ENCODE results near the gene COX6A1. TPM values are rescaled to one million over a fixed set of nuclear protein-coding genes. Genes with fewer than 3 reads are reported as not detected.

Gene COX6A1
- total and polyA plus RNA-seq, 7 donors = 34.4 to 211 (median 52.6) TPM

DNA sequence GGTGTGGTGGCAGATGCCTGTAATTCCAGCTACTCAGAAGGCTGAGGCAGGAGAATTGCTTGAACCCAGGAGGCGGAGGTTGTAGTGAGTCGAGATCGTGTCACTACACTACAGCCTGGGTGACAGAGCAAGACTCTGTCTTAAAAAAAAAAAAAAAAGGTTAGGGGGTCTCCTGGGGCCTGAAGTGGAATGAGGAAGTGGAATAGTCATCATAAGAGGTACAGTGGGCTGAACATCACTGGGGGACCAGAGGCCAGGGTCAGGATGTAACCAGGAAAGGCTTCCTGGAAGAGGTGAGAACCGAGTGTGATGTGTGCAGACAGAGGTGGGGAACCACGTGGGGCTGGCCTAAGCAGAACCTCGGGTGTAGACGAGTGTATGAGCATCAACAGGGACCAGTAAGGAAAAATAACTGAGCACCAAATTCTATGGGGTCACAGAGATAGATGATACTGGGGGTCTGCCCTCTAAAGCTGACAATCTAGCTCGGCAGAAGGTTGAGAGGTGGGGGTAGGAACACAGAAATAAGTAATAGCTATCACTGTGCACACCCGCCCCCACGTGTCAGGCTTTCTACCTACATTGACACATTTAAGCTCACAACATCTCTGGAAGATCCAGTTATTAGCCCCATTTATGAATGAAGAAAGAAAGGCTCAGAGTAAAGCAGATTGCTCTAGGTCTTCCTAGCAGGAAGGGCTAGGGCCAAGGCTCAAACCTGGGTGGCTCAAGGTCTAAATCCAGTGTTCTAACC is 5.0 kb upstream of the COX6A1 start:
- Histone ChIP-seq H3K4me1 (no peaks in the 10 kb centered on the region), H3K36me3 (ENCODE audit: insufficient read depth in 1 of 2, low read depth in 1 of 2) (no peaks in the 10 kb centered on the region), H3K27ac (no peak overlapping the region), H3K27me3 (ENCODE audit: insufficient read depth in 3 of 3, low read length in 2 of 3) (peaks cover 0 to 4% (median 0%) of the 10 kb centered on the region in 3 donors), H3K9me3 (no peaks in the 10 kb centered on the region), H3K4me3 (no peak overlapping the region)
- TF ChIP-seq, protein P1, sequence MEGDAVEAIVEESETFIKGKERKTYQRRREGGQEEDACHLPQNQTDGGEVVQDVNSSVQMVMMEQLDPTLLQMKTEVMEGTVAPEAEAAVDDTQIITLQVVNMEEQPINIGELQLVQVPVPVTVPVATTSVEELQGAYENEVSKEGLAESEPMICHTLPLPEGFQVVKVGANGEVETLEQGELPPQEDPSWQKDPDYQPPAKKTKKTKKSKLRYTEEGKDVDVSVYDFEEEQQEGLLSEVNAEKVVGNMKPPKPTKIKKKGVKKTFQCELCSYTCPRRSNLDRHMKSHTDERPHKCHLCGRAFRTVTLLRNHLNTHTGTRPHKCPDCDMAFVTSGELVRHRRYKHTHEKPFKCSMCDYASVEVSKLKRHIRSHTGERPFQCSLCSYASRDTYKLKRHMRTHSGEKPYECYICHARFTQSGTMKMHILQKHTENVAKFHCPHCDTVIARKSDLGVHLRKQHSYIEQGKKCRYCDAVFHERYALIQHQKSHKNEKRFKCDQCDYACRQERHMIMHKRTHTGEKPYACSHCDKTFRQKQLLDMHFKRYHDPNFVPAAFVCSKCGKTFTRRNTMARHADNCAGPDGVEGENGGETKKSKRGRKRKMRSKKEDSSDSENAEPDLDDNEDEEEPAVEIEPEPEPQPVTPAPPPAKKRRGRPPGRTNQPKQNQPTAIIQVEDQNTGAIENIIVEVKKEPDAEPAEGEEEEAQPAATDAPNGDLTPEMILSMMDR (IDR thresholded peaks at IDR 0.05) = no peak
- no peak for DNase-seq
- WGBS, 3 donors = 52 to 56% (median 56%) methylated on average over 10 of the region's 10 CpGs
- no peak for ATAC-seq
- intact Hi-C loops (cut with DNase I) = loop anchor here in 1 of 2 donors (10.0 kb wide), 1 partner anchor 108 kb away; the partner anchor contains the start of gene PLA2G1B

DNA sequence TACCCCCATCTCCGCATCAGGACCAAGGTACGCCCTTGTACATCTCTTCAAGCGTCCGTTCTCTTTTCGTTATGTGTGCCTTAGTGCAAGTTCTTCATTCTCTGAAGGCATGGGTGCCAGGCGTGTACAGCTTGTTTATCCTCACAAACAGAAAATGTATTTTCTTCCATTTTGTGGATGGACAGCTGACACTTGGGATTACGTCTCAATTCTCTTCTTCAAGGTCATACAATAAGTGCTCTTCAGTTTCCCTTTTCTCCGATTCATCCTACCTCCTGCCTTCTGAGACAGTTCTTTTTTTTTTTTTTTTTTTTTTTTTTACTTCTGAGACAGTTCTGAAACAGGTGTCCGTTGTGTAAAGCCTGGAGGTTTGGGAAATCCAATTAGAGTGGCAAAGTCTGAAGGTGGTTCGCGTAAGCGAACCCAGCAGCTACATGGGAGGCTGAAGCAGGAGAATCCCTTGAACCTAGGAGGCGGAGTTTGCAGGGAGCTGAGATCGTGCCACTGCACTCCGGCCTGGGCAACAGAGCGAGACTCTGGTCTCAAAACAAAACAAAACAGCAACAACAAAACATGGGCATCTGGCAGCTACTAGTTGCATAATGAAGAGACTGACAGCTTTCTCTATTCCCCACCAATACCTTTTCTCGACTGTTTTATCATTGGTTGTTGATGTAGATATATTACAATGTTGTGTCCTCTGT is 734 bp downstream of the COX6A1 start:
- H3K36me3 ChIP-seq (ENCODE audit: insufficient read depth in 1 of 2, low read depth in 1 of 2) = peaks cover 3 to 45% of the 10 kb centered on the region in 2 donors
- intact Hi-C loops (cut with DNase I) = loop anchor here in 1 of 2 donors (10.0 kb wide), 1 partner anchor 114 kb away; the partner anchor contains the start of gene PLA2G1B
- no peaks in the 10 kb centered on the region for H3K9me3 ChIP-seq
- H3K27ac ChIP-seq = peak overlapping the region; percentile 89
- TF ChIP-seq, protein P1 (IDR thresholded peaks at IDR 0.05) = no peak
- 34 to 38% (median 37%) methylated on average over 17 of the region's 17 CpGs for WGBS, 3 donors
- ATAC-seq = peak in 3 of 4 donors; percentile 7 to 32 (median 19)
- H3K27me3 ChIP-seq (ENCODE audit: insufficient read depth in 3 of 3, low read length in 2 of 3) = no peaks in the 10 kb centered on the region
- DNase-seq = no peak
- H3K4me3 ChIP-seq = peak overlapping the region; percentile 98
- peaks cover 18% of the 10 kb centered on the region for H3K4me1 ChIP-seq

DNA sequence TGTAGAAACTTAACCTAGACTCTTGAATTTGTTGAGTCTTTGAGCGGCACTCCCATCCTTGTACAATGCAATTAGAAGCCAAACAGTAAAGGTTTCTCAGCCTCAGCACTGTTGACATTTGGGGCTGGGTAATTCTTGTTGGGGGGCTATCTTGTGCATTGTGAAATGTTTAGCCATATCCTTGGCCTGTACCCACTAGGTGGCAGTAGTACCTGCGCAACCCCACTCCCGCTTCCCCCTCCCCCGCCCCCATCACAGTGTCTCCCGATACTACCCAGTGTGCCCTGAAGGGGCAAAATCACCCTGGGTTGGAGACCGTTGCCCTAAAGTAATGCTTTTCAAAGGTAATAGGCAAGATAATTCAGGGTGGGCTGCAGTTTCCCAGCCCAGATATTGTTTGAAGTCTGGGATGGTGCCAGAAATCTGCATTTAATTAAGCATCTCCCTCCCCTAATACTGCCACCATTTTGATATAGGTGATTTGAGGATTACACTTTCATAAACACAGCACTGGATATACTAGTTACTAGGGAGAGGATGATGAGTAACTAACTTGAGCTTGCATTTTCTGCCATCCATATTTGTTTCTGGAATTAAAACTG is 1.8 kb downstream of the COX6A1 start:
- DNase-seq (peak; percentile 42 to 57), ATAC-seq (peak; percentile 48 to 66 (median 56))
- H3K27me3 ChIP-seq (ENCODE audit: insufficient read depth in 3 of 3, low read length in 2 of 3) = no peaks in the 10 kb centered on the region
- intact Hi-C loops (cut with DNase I) = loop anchor here in 1 of 2 donors (10.0 kb wide), 2 partner anchors 115 to 245 kb away; partner anchors contain the start of genes MLEC and PLA2G1B
- H3K4me1 ChIP-seq = peaks cover 19% of the 10 kb centered on the region
- 19 to 26% (median 21%) methylated on average over 6 of the region's 6 CpGs for WGBS, 3 donors
- peak overlapping the region; percentile 98 for H3K4me3 ChIP-seq
- peaks cover 5 to 56% of the 10 kb centered on the region in 2 donors for H3K36me3 ChIP-seq (ENCODE audit: insufficient read depth in 1 of 2, low read depth in 1 of 2)
- TF ChIP-seq, protein P1 (IDR thresholded peaks at IDR 0.05) = peak; percentile 52
- no peaks in the 10 kb centered on the region for H3K9me3 ChIP-seq
- no peak overlapping the region for H3K27ac ChIP-seq

DNA sequence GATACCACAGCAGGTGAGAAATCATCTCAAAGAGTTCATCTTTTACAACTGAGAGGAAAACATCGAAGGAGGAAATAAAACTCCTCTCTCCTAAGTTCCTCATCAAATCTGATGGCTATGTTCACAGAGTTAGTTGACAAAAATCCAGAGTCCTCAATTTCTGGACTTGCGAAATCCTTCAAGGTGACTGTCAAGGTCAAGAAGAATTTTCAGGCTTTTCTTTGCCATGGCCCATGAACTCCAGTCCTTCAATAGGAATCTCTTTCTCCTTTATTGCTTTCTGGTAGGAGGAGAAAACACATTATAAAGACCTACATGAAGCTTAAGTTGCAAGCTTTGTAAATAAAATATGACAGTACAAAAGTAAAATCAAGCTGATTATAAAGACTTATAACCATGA is 6.8 kb downstream of the COX6A1 start:
- Histone ChIP-seq H3K4me1 (peaks cover 26% of the 10 kb centered on the region), H3K27ac (no peak overlapping the region), H3K36me3 (ENCODE audit: insufficient read depth in 1 of 2, low read depth in 1 of 2) (peaks cover 5 to 70% of the 10 kb centered on the region in 2 donors), H3K27me3 (ENCODE audit: insufficient read depth in 3 of 3, low read length in 2 of 3) (no peaks in the 10 kb centered on the region), H3K9me3 (no peaks in the 10 kb centered on the region), H3K4me3 (no peak overlapping the region)
- ATAC-seq (no peak), DNase-seq (no peak)
- intact Hi-C loops (cut with DNase I) = loop anchor here in 1 of 2 donors (10.0 kb wide), 1 partner anchor 240 kb away; the partner anchor contains the start of gene MLEC
- WGBS, 3 donors = 83 to 85% (median 84%) methylated on average over 2 of the region's 2 CpGs
- TF ChIP-seq, protein P1 (IDR thresholded peaks at IDR 0.05) = no peak
